Measurements from ENCODE around the gene URM1.

- TF ChIP-seq TAF1 (IDR thresholded peaks at IDR 0.05; ENCODE audit: borderline replicate concordance, insufficient read depth, low read length), result no peak
- TF ChIP-seq SIN3A (IDR thresholded peaks at IDR 0.05; ENCODE audit: borderline replicate concordance, insufficient read depth, low read length), result no peak
- TF ChIP-seq POLR2AphosphoS5 (IDR thresholded peaks at IDR 0.05; ENCODE audit: low read depth, low read length), result no peak
- TF ChIP-seq REST (IDR thresholded peaks at IDR 0.05; ENCODE audit: insufficient read depth in 1 of 2, low read depth in 2 of 2, low read length in 2 of 2), result no peak
These were observed 10.3 kb upstream of the URM1 start for GRCh38 chr9:128360826-128361225.

Measured in PFSK-1 (cell line).